ENCODE measurements around the gene ACACA. TPM values are rescaled to one million over a fixed set of nuclear protein-coding genes. Genes with fewer than 3 reads are reported as not detected.

ACACA gene
- total and polyA plus RNA-seq, 2 donors (not counting 1 experiment from before 2014, with no cell fraction given), result 45.2 to 123 TPM

GRCh38 chr17:37301288-37301687 is 105.3 kb downstream of the ACACA start:
- no peak overlapping the region for H3K27ac ChIP-seq (ENCODE audit: insufficient read depth, low read length)
- no peak overlapping the region for H3K9ac ChIP-seq (ENCODE audit: insufficient read depth, low read length)
- no peaks in the 10 kb centered on the region for H3K27me3 ChIP-seq (ENCODE audit: control insufficient read depth, insufficient read depth, low read length)
- no peaks in the 10 kb centered on the region for H4K20me1 ChIP-seq (ENCODE audit: control insufficient read depth, extremely low read depth, insufficient read depth, low read length)
- no peaks in the 10 kb centered on the region for H3K9me3 ChIP-seq (ENCODE audit: control insufficient read depth, insufficient read depth, low read depth, low read length)
- TF ChIP-seq EZH2 (IDR thresholded peaks at IDR 0.05; ENCODE audit: low read length, missing control alignments), result no peak
- TF ChIP-seq, protein P1, sequence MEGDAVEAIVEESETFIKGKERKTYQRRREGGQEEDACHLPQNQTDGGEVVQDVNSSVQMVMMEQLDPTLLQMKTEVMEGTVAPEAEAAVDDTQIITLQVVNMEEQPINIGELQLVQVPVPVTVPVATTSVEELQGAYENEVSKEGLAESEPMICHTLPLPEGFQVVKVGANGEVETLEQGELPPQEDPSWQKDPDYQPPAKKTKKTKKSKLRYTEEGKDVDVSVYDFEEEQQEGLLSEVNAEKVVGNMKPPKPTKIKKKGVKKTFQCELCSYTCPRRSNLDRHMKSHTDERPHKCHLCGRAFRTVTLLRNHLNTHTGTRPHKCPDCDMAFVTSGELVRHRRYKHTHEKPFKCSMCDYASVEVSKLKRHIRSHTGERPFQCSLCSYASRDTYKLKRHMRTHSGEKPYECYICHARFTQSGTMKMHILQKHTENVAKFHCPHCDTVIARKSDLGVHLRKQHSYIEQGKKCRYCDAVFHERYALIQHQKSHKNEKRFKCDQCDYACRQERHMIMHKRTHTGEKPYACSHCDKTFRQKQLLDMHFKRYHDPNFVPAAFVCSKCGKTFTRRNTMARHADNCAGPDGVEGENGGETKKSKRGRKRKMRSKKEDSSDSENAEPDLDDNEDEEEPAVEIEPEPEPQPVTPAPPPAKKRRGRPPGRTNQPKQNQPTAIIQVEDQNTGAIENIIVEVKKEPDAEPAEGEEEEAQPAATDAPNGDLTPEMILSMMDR (conservative IDR thresholded peaks at IDR 0.05 in 1 of 2, IDR thresholded peaks at IDR 0.05 in 1 of 2; ENCODE audit: low read depth in 1 of 2, low read length in 2 of 2), result no peak
- H3K36me3 ChIP-seq (ENCODE audit: control insufficient read depth, insufficient read depth, low read length), result no peaks in the 10 kb centered on the region
- no peaks in the 10 kb centered on the region for H3K4me1 ChIP-seq (ENCODE audit: control insufficient read depth, extremely low read depth, insufficient read depth, low read length)
- H3K4me3 ChIP-seq (replicated peaks in 1 of 4; ENCODE audit: control extremely low read depth in 1 of 4, insufficient read depth in 1 of 4, low read depth in 3 of 4, low read length in 4 of 4), result no peak overlapping the region
- H3K4me2 ChIP-seq (ENCODE audit: extremely low read depth, insufficient read depth, low read length), result no peak overlapping the region
- no peaks in the 10 kb centered on the region for H3K79me2 ChIP-seq (ENCODE audit: control insufficient read depth, insufficient read depth, low read length)
- H2AFZ ChIP-seq (ENCODE audit: low read length), result no peak overlapping the region
- peak; percentile 43 to 80 for DNase-seq (ENCODE audit: low read depth in 2 of 2)

GRCh38 chr17:37300683-37301082 is 106.0 kb downstream of the ACACA start:
- H3K79me2 ChIP-seq (ENCODE audit: control insufficient read depth, insufficient read depth, low read length), result no peaks in the 10 kb centered on the region
- H3K9ac ChIP-seq (ENCODE audit: insufficient read depth, low read length), result no peak overlapping the region
- H2AFZ ChIP-seq (ENCODE audit: low read length), result no peak overlapping the region
- DNase-seq (ENCODE audit: low read depth in 2 of 2), result no peak
- H3K9me3 ChIP-seq (ENCODE audit: control insufficient read depth, insufficient read depth, low read depth, low read length), result no peaks in the 10 kb centered on the region
- no peaks in the 10 kb centered on the region for H4K20me1 ChIP-seq (ENCODE audit: control insufficient read depth, extremely low read depth, insufficient read depth, low read length)
- no peak overlapping the region for H3K4me2 ChIP-seq (ENCODE audit: extremely low read depth, insufficient read depth, low read length)
- no peaks in the 10 kb centered on the region for H3K4me1 ChIP-seq (ENCODE audit: control insufficient read depth, extremely low read depth, insufficient read depth, low read length)
- no peak overlapping the region for H3K4me3 ChIP-seq (replicated peaks in 1 of 4; ENCODE audit: control extremely low read depth in 1 of 4, insufficient read depth in 1 of 4, low read depth in 3 of 4, low read length in 4 of 4)
- no peak overlapping the region for H3K27ac ChIP-seq (ENCODE audit: insufficient read depth, low read length)
- no peaks in the 10 kb centered on the region for H3K36me3 ChIP-seq (ENCODE audit: control insufficient read depth, insufficient read depth, low read length)
- TF ChIP-seq, protein P1 (conservative IDR thresholded peaks at IDR 0.05 in 1 of 2, IDR thresholded peaks at IDR 0.05 in 1 of 2; ENCODE audit: low read depth in 1 of 2, low read length in 2 of 2), result no peak
- no peak for TF ChIP-seq EZH2 (IDR thresholded peaks at IDR 0.05; ENCODE audit: low read length, missing control alignments)
- H3K27me3 ChIP-seq (ENCODE audit: control insufficient read depth, insufficient read depth, low read length), result no peaks in the 10 kb centered on the region

DNA sequence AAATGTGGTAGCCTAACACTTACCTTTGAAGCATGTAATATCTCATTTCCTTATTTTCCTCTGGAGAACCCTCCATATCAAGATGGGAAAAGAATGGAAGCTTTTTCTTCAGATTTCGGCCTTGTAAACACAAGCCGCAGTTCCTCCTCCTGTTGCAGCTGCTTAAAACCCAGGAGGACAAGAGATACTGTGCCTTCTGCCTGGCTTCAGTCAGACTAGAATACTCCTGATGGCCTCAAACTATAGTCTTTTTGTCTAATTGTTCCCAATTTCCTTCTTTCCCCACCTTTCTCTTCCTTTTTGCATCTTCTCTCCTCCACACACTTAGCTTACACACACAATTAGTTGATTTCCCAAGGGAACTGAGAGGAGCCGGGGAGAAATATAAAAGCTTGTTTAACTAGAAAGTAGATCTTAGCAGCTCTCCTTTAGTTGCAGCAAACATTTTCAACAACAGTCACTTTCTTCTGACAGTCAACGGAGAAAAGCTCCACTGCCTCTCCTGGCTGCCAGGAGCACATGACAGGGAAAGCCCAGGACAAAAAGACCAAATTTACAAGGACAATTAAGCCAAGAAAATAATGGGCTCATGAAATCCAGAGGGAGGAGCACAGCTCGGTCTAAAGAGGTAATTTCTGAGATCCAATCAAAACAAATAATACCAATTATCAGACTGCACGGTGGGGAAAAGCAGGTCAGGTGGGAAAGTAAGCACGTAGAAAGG is 107.2 kb downstream of the ACACA start:
- Histone ChIP-seq H3K4me3 (replicated peaks in 1 of 4; ENCODE audit: control extremely low read depth in 1 of 4, insufficient read depth in 1 of 4, low read depth in 3 of 4, low read length in 4 of 4) (peak overlapping the region in 1 of 4 experiments; percentile 8), H3K27me3 (ENCODE audit: control insufficient read depth, insufficient read depth, low read length) (no peaks in the 10 kb centered on the region), H3K4me2 (ENCODE audit: extremely low read depth, insufficient read depth, low read length) (no peak overlapping the region), H3K9ac (ENCODE audit: insufficient read depth, low read length) (no peak overlapping the region), H2AFZ (ENCODE audit: low read length) (no peak overlapping the region), H3K9me3 (ENCODE audit: control insufficient read depth, insufficient read depth, low read depth, low read length) (no peaks in the 10 kb centered on the region), H3K4me1 (ENCODE audit: control insufficient read depth, extremely low read depth, insufficient read depth, low read length) (no peaks in the 10 kb centered on the region), H4K20me1 (ENCODE audit: control insufficient read depth, extremely low read depth, insufficient read depth, low read length) (no peaks in the 10 kb centered on the region), H3K79me2 (ENCODE audit: control insufficient read depth, insufficient read depth, low read length) (no peaks in the 10 kb centered on the region), H3K36me3 (ENCODE audit: control insufficient read depth, insufficient read depth, low read length) (no peaks in the 10 kb centered on the region), H3K27ac (ENCODE audit: insufficient read depth, low read length) (no peak overlapping the region)
- peak; percentile 12 to 18 for DNase-seq (ENCODE audit: low read depth in 2 of 2)
- TF ChIP-seq, protein P1 (conservative IDR thresholded peaks at IDR 0.05 in 1 of 2, IDR thresholded peaks at IDR 0.05 in 1 of 2; ENCODE audit: low read depth in 1 of 2, low read length in 2 of 2), result no peak
- TF ChIP-seq EZH2 (IDR thresholded peaks at IDR 0.05; ENCODE audit: low read length, missing control alignments), result no peak

Data from fibroblast of lung (primary cell).